ENCODE measurements around the gene ACSL5.

The ACSL5 gene

GRCh38 chr10:112344261-112344660 is 29.7 kb upstream of the ACSL5 start:
- H3K9me3 Mint-ChIP-seq = no peaks in the 10 kb centered on the region
- no peaks in the 10 kb centered on the region for H3K36me3 Mint-ChIP-seq (ENCODE audit: low read depth)
- no peak overlapping the region for H3K27ac Mint-ChIP-seq
- H3K4me1 Mint-ChIP-seq (ENCODE audit: low read depth) = no peaks in the 10 kb centered on the region
- H3K27me3 Mint-ChIP-seq = peaks cover 1% of the 10 kb centered on the region
- no peak overlapping the region for H3K4me3 Mint-ChIP-seq
- intact Hi-C loops (cut with micrococcal nuclease) = no loop called here

GRCh38 chr10:112345202-112345601 is 28.7 kb upstream of the ACSL5 start:
- no peaks in the 10 kb centered on the region for H3K4me1 Mint-ChIP-seq (ENCODE audit: low read depth)
- H3K4me3 Mint-ChIP-seq = no peak overlapping the region
- intact Hi-C loops (cut with micrococcal nuclease) = no loop called here
- H3K27me3 Mint-ChIP-seq = peaks cover 1% of the 10 kb centered on the region
- H3K9me3 Mint-ChIP-seq = no peaks in the 10 kb centered on the region
- H3K27ac Mint-ChIP-seq = no peak overlapping the region
- no peaks in the 10 kb centered on the region for H3K36me3 Mint-ChIP-seq (ENCODE audit: low read depth)

GRCh38 chr10:112345743-112346142 is 28.2 kb upstream of the ACSL5 start:
- Mint-ChIP-seq H3K36me3 (ENCODE audit: low read depth) (no peaks in the 10 kb centered on the region), H3K27me3 (peaks cover 1% of the 10 kb centered on the region), H3K27ac (no peak overlapping the region), H3K4me1 (ENCODE audit: low read depth) (no peaks in the 10 kb centered on the region), H3K9me3 (no peaks in the 10 kb centered on the region), H3K4me3 (no peak overlapping the region)
- intact Hi-C loops (cut with micrococcal nuclease) = no loop called here

- H3K27me3 Mint-ChIP-seq = peaks cover 1% of the 10 kb centered on the region
- H3K27ac Mint-ChIP-seq = no peak overlapping the region
- intact Hi-C loops (cut with micrococcal nuclease) = no loop called here
- H3K4me1 Mint-ChIP-seq (ENCODE audit: low read depth) = no peaks in the 10 kb centered on the region
- no peaks in the 10 kb centered on the region for H3K9me3 Mint-ChIP-seq
- no peaks in the 10 kb centered on the region for H3K36me3 Mint-ChIP-seq (ENCODE audit: low read depth)
- H3K4me3 Mint-ChIP-seq = no peak overlapping the region
Measured at GRCh38 chr10:112346774-112347173, 27.1 kb upstream of the ACSL5 start.

GRCh38 chr10:112347709-112348671 is 25.9 kb upstream of the ACSL5 start:
- Mint-ChIP-seq H3K9me3 (no peaks in the 10 kb centered on the region), H3K36me3 (ENCODE audit: low read depth) (no peaks in the 10 kb centered on the region), H3K27ac (no peak overlapping the region), H3K4me1 (ENCODE audit: low read depth) (no peaks in the 10 kb centered on the region), H3K27me3 (peaks cover 1% of the 10 kb centered on the region), H3K4me3 (no peak overlapping the region)
- intact Hi-C loops (cut with micrococcal nuclease) = no loop called here

GRCh38 chr10:112348759-112349158 is 25.2 kb upstream of the ACSL5 start:
- H3K27ac Mint-ChIP-seq = no peak overlapping the region
- no peaks in the 10 kb centered on the region for H3K4me1 Mint-ChIP-seq (ENCODE audit: low read depth)
- peaks cover 1% of the 10 kb centered on the region for H3K27me3 Mint-ChIP-seq
- no peak overlapping the region for H3K4me3 Mint-ChIP-seq
- no peaks in the 10 kb centered on the region for H3K9me3 Mint-ChIP-seq
- H3K36me3 Mint-ChIP-seq (ENCODE audit: low read depth) = no peaks in the 10 kb centered on the region
- intact Hi-C loops (cut with micrococcal nuclease) = no loop called here

GRCh38 chr10:112349521-112350085 is 24.3 kb upstream of the ACSL5 start:
- no peaks in the 10 kb centered on the region for H3K9me3 Mint-ChIP-seq
- H3K36me3 Mint-ChIP-seq (ENCODE audit: low read depth) = no peaks in the 10 kb centered on the region
- intact Hi-C loops (cut with micrococcal nuclease) = no loop called here
- peaks cover 1% of the 10 kb centered on the region for H3K27me3 Mint-ChIP-seq
- H3K27ac Mint-ChIP-seq = no peak overlapping the region
- no peaks in the 10 kb centered on the region for H3K4me1 Mint-ChIP-seq (ENCODE audit: low read depth)
- H3K4me3 Mint-ChIP-seq = no peak overlapping the region

GRCh38 chr10:112351146-112351545 is 22.8 kb upstream of the ACSL5 start:
- no peaks in the 10 kb centered on the region for H3K4me1 Mint-ChIP-seq (ENCODE audit: low read depth)
- no peak overlapping the region for H3K4me3 Mint-ChIP-seq
- no peaks in the 10 kb centered on the region for H3K9me3 Mint-ChIP-seq
- H3K36me3 Mint-ChIP-seq (ENCODE audit: low read depth) = no peaks in the 10 kb centered on the region
- H3K27ac Mint-ChIP-seq = no peak overlapping the region
- intact Hi-C loops (cut with micrococcal nuclease) = no loop called here
- peaks cover 1% of the 10 kb centered on the region for H3K27me3 Mint-ChIP-seq

GRCh38 chr10:112352044-112352443 is 21.9 kb upstream of the ACSL5 start:
- Mint-ChIP-seq H3K4me1 (ENCODE audit: low read depth) (no peaks in the 10 kb centered on the region), H3K27ac (no peak overlapping the region), H3K4me3 (no peak overlapping the region), H3K9me3 (no peaks in the 10 kb centered on the region), H3K36me3 (ENCODE audit: low read depth) (no peaks in the 10 kb centered on the region), H3K27me3 (peaks cover 1% of the 10 kb centered on the region)
- intact Hi-C loops (cut with micrococcal nuclease) = no loop called here

GRCh38 chr10:112353046-112353445 is 20.9 kb upstream of the ACSL5 start:
- Mint-ChIP-seq H3K36me3 (ENCODE audit: low read depth) (no peaks in the 10 kb centered on the region), H3K27me3 (no peaks in the 10 kb centered on the region), H3K9me3 (no peaks in the 10 kb centered on the region), H3K4me1 (ENCODE audit: low read depth) (no peaks in the 10 kb centered on the region), H3K4me3 (no peak overlapping the region), H3K27ac (no peak overlapping the region)
- intact Hi-C loops (cut with micrococcal nuclease) = no loop called here

- intact Hi-C loops (cut with micrococcal nuclease) = loop anchor here (1.0 kb wide), 1 partner anchor 17 kb away; no protein-coding TSS in a partner anchor
- Mint-ChIP-seq H3K4me3 (no peak overlapping the region), H3K27ac (no peak overlapping the region), H3K36me3 (ENCODE audit: low read depth) (no peaks in the 10 kb centered on the region), H3K27me3 (no peaks in the 10 kb centered on the region), H3K9me3 (no peaks in the 10 kb centered on the region), H3K4me1 (ENCODE audit: low read depth) (no peaks in the 10 kb centered on the region)
Measured at GRCh38 chr10:112356686-112357085, 17.2 kb upstream of the ACSL5 start.

- H3K36me3 Mint-ChIP-seq (ENCODE audit: low read depth) = no peaks in the 10 kb centered on the region
- H3K4me3 Mint-ChIP-seq = no peak overlapping the region
- peaks cover 2% of the 10 kb centered on the region for H3K27me3 Mint-ChIP-seq
- H3K4me1 Mint-ChIP-seq (ENCODE audit: low read depth) = no peaks in the 10 kb centered on the region
- no peak overlapping the region for H3K27ac Mint-ChIP-seq
- intact Hi-C loops (cut with micrococcal nuclease) = no loop called here
- H3K9me3 Mint-ChIP-seq = no peaks in the 10 kb centered on the region
Measured at GRCh38 chr10:112359606-112360307, 14.2 kb upstream of the ACSL5 start.

GRCh38 chr10:112360308-112361270 is 13.3 kb upstream of the ACSL5 start:
- no peaks in the 10 kb centered on the region for H3K36me3 Mint-ChIP-seq (ENCODE audit: low read depth)
- peaks cover 2% of the 10 kb centered on the region for H3K27me3 Mint-ChIP-seq
- H3K9me3 Mint-ChIP-seq = no peaks in the 10 kb centered on the region
- H3K27ac Mint-ChIP-seq = no peak overlapping the region
- intact Hi-C loops (cut with micrococcal nuclease) = no loop called here
- H3K4me3 Mint-ChIP-seq = no peak overlapping the region
- no peaks in the 10 kb centered on the region for H3K4me1 Mint-ChIP-seq (ENCODE audit: low read depth)

All from dendritic cell treated with granulocyte-macrophage colony-stimulating factor and Interleukin-4, amounts not matched to agents 40 ng/mL and 50 ng/mL, for 4 days (primary cell).